ENCODE data around the gene TBC1D10A.
A peak's percentile ranks its signal among the peaks of the same experiment; 100 is the strongest.

TBC1D10A gene

GRCh38 chr22:30285176-30285845 is 41.4 kb downstream of the TBC1D10A start:
- DNase-seq = no peak

GRCh38 chr22:30284666-30285065 is 42.1 kb downstream of the TBC1D10A start:
- DNase-seq = no peak

GRCh38 chr22:30284172-30284571 is 42.6 kb downstream of the TBC1D10A start:
- no peak for DNase-seq

GRCh38 chr22:30283342-30283741 is 43.4 kb downstream of the TBC1D10A start:
- no peak for DNase-seq

- DNase-seq = no peak
Observed at GRCh38 chr22:30282616-30283046, 44.1 kb downstream of the TBC1D10A start.

- no peak for DNase-seq
Observed at GRCh38 chr22:30280505-30280904, 46.2 kb downstream of the TBC1D10A start.

GRCh38 chr22:30279932-30280331 is 46.8 kb downstream of the TBC1D10A start:
- DNase-seq = no peak

GRCh38 chr22:30279046-30279788 is 47.5 kb downstream of the TBC1D10A start:
- peak; percentile 84 to 86 for DNase-seq

GRCh38 chr22:30277547-30278344 is 49.0 kb downstream of the TBC1D10A start:
- DNase-seq = no peak

GRCh38 chr22:30276039-30276438 is 50.7 kb downstream of the TBC1D10A start:
- no peak for DNase-seq

GRCh38 chr22:30275625-30276024 is 51.1 kb downstream of the TBC1D10A start:
- DNase-seq = no peak

GRCh38 chr22:30274437-30274812 is 52.3 kb downstream of the TBC1D10A start:
- no peak for DNase-seq

GRCh38 chr22:30273711-30274436 is 52.9 kb downstream of the TBC1D10A start:
- DNase-seq = no peak

- DNase-seq = peak in 1 of 2 experiments; percentile 11
Observed at GRCh38 chr22:30272781-30273601, 53.8 kb downstream of the TBC1D10A start.

GRCh38 chr22:30270832-30271231 is 55.9 kb downstream of the TBC1D10A start:
- DNase-seq = peak; percentile 88 to 89

- no peak for DNase-seq
Observed at GRCh38 chr22:30268331-30268730, 58.4 kb downstream of the TBC1D10A start.

GRCh38 chr22:30267382-30268302 is 59.1 kb downstream of the TBC1D10A start:
- peak in 1 of 2 experiments; percentile 13 for DNase-seq

GRCh38 chr22:30266445-30267381 is 60.0 kb downstream of the TBC1D10A start, which contains the start of gene OSM:
TSS of gene OSM (minus strand) at chr22:30266851. CDS start at chr22:30266799, 52 bp downstream.
- DNase-seq = peak; percentile 88 to 89

- peak; percentile 57 to 61 for DNase-seq
Observed at GRCh38 chr22:30265823-30266444, 60.8 kb downstream of the TBC1D10A start.

Data from AML-193 (cell line).